Common myeloid progenitor, CD34-positive (primary cell): Measurements from ENCODE around the gene FAM107B.
A peak's percentile ranks its signal among the peaks of the same experiment; 100 is the strongest.

Experiments used
- CTCF ChIA-PET: fragments of 350-600 bp; sonication (Branson Sonifier 250); formaldehyde crosslinking; loops from one replicate; lab custom pipeline; 2021; ENCODE audit warnings: antibody characterized with exemption; lab: Charles Lee
- POLR2A ChIA-PET: fragments of 350-600 bp; sonication (Branson Sonifier 250); formaldehyde crosslinking; loops from one replicate; lab custom pipeline; 2021; ENCODE audit warnings: antibody characterized with exemption; lab: Charles Lee
- DNase-seq, 3 donors: peaks; one replicate each; pipeline versions ENCODE4 v3.0.0 to v3.0.0-alpha.2; 2013
- H3K27ac ChIP-seq, 2 experiments: 1 replicate in 1 of 2; 2 replicates in 1 of 2; pipeline ENCODE4 v1.7.0; 2013; ENCODE audit warnings: inconsistent platforms in 2 of 2, low read length in 2 of 2, mild to moderate bottlenecking in 2 of 2, low read depth in 1 of 2, moderate library complexity in 1 of 2; ENCODE audit not compliant: severe bottlenecking in 2 of 2, insufficient read depth in 1 of 2, poor library complexity in 1 of 2
- H3K27me3 ChIP-seq, 5 experiments: replicated peaks in 2 of 5; 1 replicate in 3 of 5; 2 replicates in 2 of 5; pipeline versions ENCODE4 v1.6.1 to v1.7.0; 2013; ENCODE audit warnings: low read length in 4 of 5, mild to moderate bottlenecking in 2 of 5, moderate library complexity in 2 of 5, inconsistent platforms in 1 of 5; ENCODE audit not compliant: insufficient read depth in 5 of 5, control insufficient read depth in 4 of 5
- H3K36me3 ChIP-seq, 4 experiments: 1 replicate in 2 of 4; 2 replicates in 2 of 4; pipeline versions ENCODE4 v1.6.1 to v1.7.0; 2013; ENCODE audit warnings: low read length in 3 of 4, control low read depth in 1 of 4, mild to moderate bottlenecking in 1 of 4; ENCODE audit not compliant: control insufficient read depth in 4 of 4, insufficient read depth in 4 of 4
- H3K4me1 ChIP-seq, 4 experiments: 1 replicate in 3 of 4; 2 replicates in 1 of 4; pipeline versions ENCODE4 v1.6.1 to v1.7.1; 2013; ENCODE audit warnings: low read length in 3 of 4, mild to moderate bottlenecking in 3 of 4, control low read depth in 1 of 4, inconsistent platforms in 1 of 4, moderate library complexity in 1 of 4; ENCODE audit not compliant: control insufficient read depth in 4 of 4, insufficient read depth in 4 of 4; ENCODE audit errors: control extremely low read depth in 1 of 4
- H3K4me3 ChIP-seq, 7 experiments: 1 replicate in 4 of 7; 2 replicates in 3 of 7; pipeline versions ENCODE4 v1.5.1 to v1.7.0; 2013; ENCODE audit warnings: mild to moderate bottlenecking in 7 of 7, low read length in 6 of 7, moderate library complexity in 6 of 7, inconsistent platforms in 2 of 7, low read depth in 2 of 7, control low read depth in 1 of 7; ENCODE audit not compliant: insufficient read depth in 4 of 7, control insufficient read depth in 1 of 7; ENCODE audit errors: extremely low read depth in 1 of 7
- H3K9me3 ChIP-seq, 5 experiments: 1 replicate in 4 of 5; 2 replicates in 1 of 5; pipeline versions ENCODE4 v1.6.1 to v1.7.1; 2013; ENCODE audit warnings: low read length in 4 of 5, mild to moderate bottlenecking in 2 of 5, inconsistent platforms in 1 of 5, low read depth in 1 of 5, moderate library complexity in 1 of 5; ENCODE audit not compliant: control insufficient read depth in 4 of 5, insufficient read depth in 2 of 5; ENCODE audit errors: control extremely low read depth in 1 of 5
- WGBS: methylation state at CpG from one replicate; pipeline ENCODE4 v1.1.5; 2013; ENCODE audit not compliant: insufficient coverage; 5-methylcytosine and 5-hydroxymethylcytosine counted together

Gene FAM107B

GRCh38 chr10:14540062-14540461 lies 234.6 kb downstream of the FAM107B start:
- Histone ChIP-seq H3K4me1 (peaks cover 9 to 36% (median 13%) of the 10 kb centered on the region in 4 experiments), H3K27ac (no peak overlapping the region), H3K9me3 (no peaks in the 10 kb centered on the region), H3K36me3 (peaks cover 0 to 17% (median under 1%) of the 10 kb centered on the region in 4 experiments), H3K27me3 (peaks cover 0 to 46% (median 6%) of the 10 kb centered on the region in 5 experiments), H3K4me3 (no peak overlapping the region)
- WGBS: 95% methylated on average over 3 of the region's 3 CpGs
- DNase-seq: no peak
- POLR2A ChIA-PET: interaction anchor here (1.4 kb wide), 1 partner anchor 15 kb away, joined by 3 read pairs; no protein-coding TSS in a partner anchor
- CTCF ChIA-PET: interaction anchor here (0.6 to 2.0 kb wide), 2 partner anchors 41 to 284 kb away, joined by 3 to 6 read pairs; no protein-coding TSS in a partner anchor

DNA sequence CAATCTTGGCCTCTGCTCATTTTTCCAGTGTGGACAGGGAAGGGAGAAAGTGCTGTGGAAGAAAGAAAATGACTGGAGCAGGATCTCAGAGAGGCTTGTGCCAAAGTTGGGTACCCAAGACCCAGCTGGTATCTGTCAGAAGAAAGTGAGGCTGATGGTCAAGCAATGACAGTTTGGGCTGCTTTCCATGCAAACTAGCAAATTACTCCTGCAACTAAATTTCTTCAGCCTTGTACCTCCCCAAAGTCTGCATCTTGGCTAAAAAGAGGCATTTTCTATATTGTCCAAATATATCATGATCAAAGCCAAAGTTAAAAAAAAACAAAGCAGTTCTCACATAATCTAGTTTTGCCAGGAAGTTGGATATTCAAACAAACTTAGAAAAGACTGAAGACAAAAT lies 235.5 kb downstream of the FAM107B start:
- H3K4me3 ChIP-seq: no peak overlapping the region
- POLR2A ChIA-PET: interaction anchor here (1.4 kb wide), 1 partner anchor 15 kb away, joined by 3 read pairs; no protein-coding TSS in a partner anchor
- DNase-seq: no peak
- H3K36me3 ChIP-seq: peaks cover 0 to 24% (median under 1%) of the 10 kb centered on the region in 4 experiments
- H3K4me1 ChIP-seq: peaks cover 9 to 33% (median 12%) of the 10 kb centered on the region in 4 experiments
- no peaks in the 10 kb centered on the region for H3K9me3 ChIP-seq
- no peak overlapping the region for H3K27ac ChIP-seq
- CTCF ChIA-PET: interaction anchor here (2.0 kb wide), 1 partner anchor 40 kb away, joined by 6 read pairs; no protein-coding TSS in a partner anchor
- peaks cover 0 to 38% (median 6%) of the 10 kb centered on the region in 5 experiments for H3K27me3 ChIP-seq

GRCh38 chr10:14536241-14537213 lies 238.2 kb downstream of the FAM107B start:
- Histone ChIP-seq H3K27ac (no peak overlapping the region), H3K36me3 (peaks cover 0 to 35% (median under 1%) of the 10 kb centered on the region in 4 experiments), H3K9me3 (no peaks in the 10 kb centered on the region), H3K4me1 (peaks cover 0 to 13% (median 1%) of the 10 kb centered on the region in 4 experiments), H3K27me3 (peaks cover 0 to 31% (median 1%) of the 10 kb centered on the region in 5 experiments), H3K4me3 (no peak overlapping the region)
- WGBS: 84% methylated on average over 19 of the region's 21 CpGs
- DNase-seq: peak; percentile 40 to 58 (median 42)
- CTCF ChIA-PET: interaction anchor here (0.7 to 3.5 kb wide), 18 partner anchors 10 to 569 kb away, joined by 3 to 21 read pairs (median 6); partner anchors contain the start of genes CDNF, HSPA14 and MSANTD7
- POLR2A ChIA-PET: interaction anchor here (1.0 kb wide), 1 partner anchor 12 kb away, joined by 3 read pairs; no protein-coding TSS in a partner anchor

DNA sequence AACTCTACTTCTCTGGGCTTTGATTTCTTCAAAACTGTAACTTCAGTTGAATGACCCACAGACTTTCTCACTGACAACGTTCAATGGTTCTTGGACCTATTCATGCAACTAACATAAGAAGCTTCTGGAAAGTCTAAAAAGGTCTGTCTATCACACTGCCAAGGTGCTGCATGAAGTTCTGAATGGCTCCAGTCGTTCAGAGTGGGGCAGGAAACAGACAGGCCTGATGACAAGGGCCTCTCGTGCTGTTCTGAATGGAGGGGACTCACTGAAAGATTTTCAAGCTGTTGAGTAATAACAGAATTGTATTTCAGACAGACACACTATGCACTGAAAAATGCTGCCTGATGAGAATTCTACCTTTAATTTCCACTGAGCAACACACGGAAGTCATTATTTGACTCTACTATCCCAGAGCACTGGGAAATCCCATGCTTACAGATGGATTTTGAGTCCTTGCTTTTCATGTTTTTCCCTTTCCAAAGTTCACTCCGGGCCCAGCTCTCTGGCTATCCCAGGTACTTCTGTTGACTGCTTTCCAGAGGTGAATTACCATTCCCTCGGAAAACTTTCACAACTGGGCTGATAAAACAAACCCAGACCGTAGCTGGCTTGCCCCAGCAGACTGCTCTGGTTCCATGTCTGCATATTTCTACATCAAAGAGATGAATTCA lies 239.1 kb downstream of the FAM107B start:
- Histone ChIP-seq H3K27ac (no peak overlapping the region), H3K27me3 (peaks cover 0 to 22% (median 0%) of the 10 kb centered on the region in 5 experiments), H3K4me1 (peaks cover 0 to 10% (median 1%) of the 10 kb centered on the region in 4 experiments), H3K4me3 (no peak overlapping the region), H3K36me3 (peaks cover 0 to 28% (median 0%) of the 10 kb centered on the region in 4 experiments), H3K9me3 (no peaks in the 10 kb centered on the region)
- CTCF ChIA-PET: interaction anchor here (1.2 to 3.5 kb wide), 5 partner anchors 11 to 302 kb away, joined by 4 to 21 read pairs (median 11); partner anchors contain the start of genes CDNF, HSPA14 and MSANTD7
- no peak for DNase-seq
- WGBS: 89% methylated on average over 6 of the region's 7 CpGs
- POLR2A ChIA-PET: no interaction called here

GRCh38 chr10:14534152-14534551 lies 240.5 kb downstream of the FAM107B start:
- CTCF ChIA-PET: interaction anchor here (0.9 to 1.2 kb wide), 3 partner anchors 289 to 303 kb away, joined by 3 to 4 read pairs (median 4); partner anchors contain the start of gene CDNF
- no peaks in the 10 kb centered on the region for H3K9me3 ChIP-seq
- no peak overlapping the region for H3K4me3 ChIP-seq
- peaks cover 0 to 1% (median 0%) of the 10 kb centered on the region in 4 experiments for H3K4me1 ChIP-seq
- H3K27ac ChIP-seq: no peak overlapping the region
- H3K36me3 ChIP-seq: peaks cover 0 to 34% (median 0%) of the 10 kb centered on the region in 4 experiments
- POLR2A ChIA-PET: no interaction called here
- peaks cover 0 to 14% (median 0%) of the 10 kb centered on the region in 5 experiments for H3K27me3 ChIP-seq
- WGBS: 98% methylated on average over 7 of the region's 7 CpGs
- no peak for DNase-seq

GRCh38 chr10:14533295-14533694 lies 241.4 kb downstream of the FAM107B start:
- Histone ChIP-seq H3K4me1 (no peaks in the 10 kb centered on the region), H3K27ac (no peak overlapping the region), H3K27me3 (peaks cover 0 to 9% (median 0%) of the 10 kb centered on the region in 5 experiments), H3K36me3 (peaks cover 0 to 37% (median under 1%) of the 10 kb centered on the region in 4 experiments), H3K9me3 (no peaks in the 10 kb centered on the region), H3K4me3 (no peak overlapping the region)
- ChIA-PET CTCF (interaction anchor here (0.9 to 1.1 kb wide), 2 partner anchors 290 to 304 kb away, joined by 3 to 4 read pairs; partner anchors contain the start of gene CDNF), POLR2A (no interaction called here)
- 98% methylated on average over 12 of the region's 16 CpGs for WGBS
- DNase-seq: no peak
